ENCODE results near the gene CEP95. TPM values are rescaled to one million over a fixed set of nuclear protein-coding genes. Genes with fewer than 3 reads are reported as not detected.
A peak's percentile ranks its signal among the peaks of the same experiment; 100 is the strongest.

The CEP95 gene
- total RNA-seq, 1 donor from 2014 or later, result 40.3 TPM

DNA sequence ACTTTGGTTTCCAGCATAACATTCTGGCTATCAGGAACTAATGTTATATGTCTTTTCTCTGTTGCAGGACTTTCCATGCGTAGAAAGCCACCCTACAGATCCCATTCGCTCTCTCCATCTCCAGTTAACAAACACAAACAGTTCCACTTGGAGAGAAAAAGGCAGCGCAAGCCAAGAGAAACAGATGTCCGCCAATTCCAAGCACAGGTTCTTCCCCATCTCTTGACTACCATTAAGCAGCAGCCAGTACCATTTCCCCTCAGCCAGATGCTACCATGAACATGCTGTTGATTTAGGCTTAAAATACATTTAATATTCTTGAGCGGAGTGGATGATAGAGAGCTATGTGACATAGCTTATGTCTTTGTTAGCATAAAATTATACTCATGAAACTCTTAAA lies 22.4 kb downstream of the CEP95 start:
- no peak overlapping the region for H3K4me3 ChIP-seq
- H3K27ac ChIP-seq, result no peak overlapping the region
- H3K9me3 ChIP-seq, result no peaks in the 10 kb centered on the region
- intact Hi-C loops (cut with DNase I), result no loop called here
- TF ChIP-seq CTCF (IDR thresholded peaks at IDR 0.05), result no peak
- ATAC-seq (no peak), DNase-seq (no peak)
- H3K4me1 ChIP-seq, result no peaks in the 10 kb centered on the region
- H3K36me3 ChIP-seq, result peaks cover 100% of the 10 kb centered on the region
- no peaks in the 10 kb centered on the region for H3K27me3 ChIP-seq

DNA sequence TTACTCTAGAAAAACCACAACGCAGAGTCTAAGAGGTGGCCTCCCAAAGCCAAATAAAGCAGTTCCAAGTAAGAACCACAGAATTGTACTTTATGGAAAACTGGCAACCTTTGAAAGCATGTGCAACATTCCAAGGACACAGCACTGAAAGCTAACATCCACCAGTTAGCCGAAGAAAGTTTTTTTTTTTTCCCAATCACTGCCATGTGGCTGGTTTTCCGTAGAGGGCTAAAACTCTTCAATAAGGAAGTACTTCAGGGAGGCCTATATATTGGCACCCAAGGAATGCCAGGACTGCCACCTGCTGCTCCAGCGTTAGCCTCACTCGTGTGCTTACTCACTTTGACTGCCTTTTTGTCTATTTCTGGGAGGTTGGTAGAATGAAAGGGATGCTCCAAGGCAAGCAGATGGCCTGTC lies 25.2 kb downstream of the CEP95 start:
- H3K27ac ChIP-seq, result no peak overlapping the region
- peaks cover 100% of the 10 kb centered on the region for H3K36me3 ChIP-seq
- intact Hi-C loops (cut with DNase I), result no loop called here
- H3K27me3 ChIP-seq, result no peaks in the 10 kb centered on the region
- TF ChIP-seq CTCF (IDR thresholded peaks at IDR 0.05), result no peak
- H3K4me1 ChIP-seq, result no peaks in the 10 kb centered on the region
- ATAC-seq, result peak; percentile 62
- H3K9me3 ChIP-seq, result no peaks in the 10 kb centered on the region
- H3K4me3 ChIP-seq, result no peak overlapping the region
- DNase-seq, result no peak

DNA sequence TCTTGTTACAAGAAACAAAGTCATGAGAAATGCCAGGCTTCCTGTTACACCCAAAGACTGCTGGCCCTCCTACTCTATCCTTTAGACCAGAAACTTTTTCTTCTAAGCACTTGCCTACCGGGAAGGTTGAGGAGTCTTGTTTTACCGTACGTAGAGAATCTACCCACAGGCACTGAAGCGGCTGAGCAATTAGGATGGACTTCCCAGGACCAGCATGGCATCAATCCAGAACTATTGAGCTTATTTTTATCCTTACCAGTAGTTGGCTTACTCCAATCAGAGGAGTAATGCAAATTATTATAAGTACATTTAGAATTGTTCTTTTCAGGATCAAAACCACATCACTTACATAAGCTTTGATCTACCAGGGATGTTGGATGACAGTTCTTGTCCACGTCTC lies 25.6 kb downstream of the CEP95 start:
- Histone ChIP-seq H3K4me1 (no peaks in the 10 kb centered on the region), H3K36me3 (peaks cover 100% of the 10 kb centered on the region), H3K27ac (no peak overlapping the region), H3K4me3 (no peak overlapping the region), H3K27me3 (no peaks in the 10 kb centered on the region), H3K9me3 (no peaks in the 10 kb centered on the region)
- TF ChIP-seq CTCF (IDR thresholded peaks at IDR 0.05), result no peak
- DNase-seq (no peak), ATAC-seq (no peak)
- intact Hi-C loops (cut with DNase I), result no loop called here

GRCh38 chr17:64533784-64534183 lies 27.0 kb downstream of the CEP95 start:
- intact Hi-C loops (cut with DNase I), result no loop called here
- peaks cover 3% of the 10 kb centered on the region for H3K4me1 ChIP-seq
- DNase-seq (no peak), ATAC-seq (no peak)
- H3K27me3 ChIP-seq, result no peaks in the 10 kb centered on the region
- H3K27ac ChIP-seq, result no peak overlapping the region
- no peak for TF ChIP-seq CTCF (IDR thresholded peaks at IDR 0.05)
- no peaks in the 10 kb centered on the region for H3K9me3 ChIP-seq
- H3K36me3 ChIP-seq, result peaks cover 99% of the 10 kb centered on the region
- no peak overlapping the region for H3K4me3 ChIP-seq

- no peak overlapping the region for H3K27ac ChIP-seq
- no peak for TF ChIP-seq CTCF (IDR thresholded peaks at IDR 0.05)
These were observed 27.4 kb downstream of the CEP95 start for GRCh38 chr17:64534187-64534586.

GRCh38 chr17:64535357-64535756 lies 28.6 kb downstream of the CEP95 start:
- Histone ChIP-seq H3K27ac (no peak overlapping the region), H3K4me3 (no peak overlapping the region), H3K4me1 (peaks cover 3% of the 10 kb centered on the region), H3K36me3 (peaks cover 99% of the 10 kb centered on the region), H3K27me3 (no peaks in the 10 kb centered on the region), H3K9me3 (no peaks in the 10 kb centered on the region)
- DNase-seq (no peak), ATAC-seq (no peak)
- no peak for TF ChIP-seq CTCF (IDR thresholded peaks at IDR 0.05)
- intact Hi-C loops (cut with DNase I), result no loop called here

More at GRCh38 chr17:64534187-64534586, 27.4 kb downstream of the CEP95 start:
- no peak overlapping the region for H3K4me3 ChIP-seq
- H3K36me3 ChIP-seq, result peaks cover 99% of the 10 kb centered on the region
- no peaks in the 10 kb centered on the region for H3K9me3 ChIP-seq
- ATAC-seq (peak; percentile 55), DNase-seq (no peak)
- H3K4me1 ChIP-seq, result peaks cover 3% of the 10 kb centered on the region
- intact Hi-C loops (cut with DNase I), result no loop called here
- H3K27me3 ChIP-seq, result no peaks in the 10 kb centered on the region

All from upper lobe of right lung (tissue), 1 donor.